A549 (cell line): ENCODE data around the gene EIF5. TPM values are rescaled to one million over a fixed set of nuclear protein-coding genes. Genes with fewer than 3 reads are reported as not detected.
A peak's percentile ranks its signal among the peaks of the same experiment; 100 is the strongest.

Experiments used
- ATAC-seq, 2 experiments: fragments of 200-7000 bp in 1 of 2; fragments of >200 bp in 1 of 2; cut with Nextera tagmentation in 1 of 2; cut with Tn5 transposase in 1 of 2; 3 replicates each; pipeline versions ENCODE4 v1.8.0 to v1.9.1; 2018 to 2020; ENCODE audit warnings: mild to moderate bottlenecking in 1 of 2, moderate library complexity in 1 of 2
- CTCF ChIA-PET: fragments of 300-600 bp; sonication (Branson Sonifier 250); formaldehyde crosslinking; extraction: SDS; loops from one replicate; lab custom pipeline; 2021; ENCODE audit warnings: antibody characterized with exemption, inconsistent platforms; lab: Yijun Ruan, JAX
- POLR2A ChIA-PET: fragments of 350-600 bp; formaldehyde crosslinking; extraction: SDS; loops from one replicate; lab custom pipeline; 2021; ENCODE audit warnings: antibody characterized with exemption, inconsistent platforms; lab: Yijun Ruan, JAX
- DNase-seq, 2 experiments: peaks; one replicate each; pipeline versions ENCODE4 v3.0.0 to v3.0.0-alpha.2; 2011 to 2016; ENCODE audit warnings: low read depth in 1 of 2, low spot score in 1 of 2
- FAIRE-seq: peaks from 2 replicates; lab custom pipeline; 2011; peaks lifted over from hg19 to GRCh38; lab: Jason Lieb, UNC
- H3K27ac ChIP-seq, 2 experiments: fragments of >200 bp; sonication (Bioruptor Twin); formaldehyde crosslinking; 3 replicates each; pipeline ENCODE4 v1.5.1; 2016 to 2017
- H3K4me1 ChIP-seq: fragments of >200 bp; sonication (Bioruptor Twin); formaldehyde crosslinking; 3 replicates; pipeline ENCODE4 v1.6.1; 2016
- H3K4me2 ChIP-seq: fragments of >200 bp; sonication (Bioruptor Twin); formaldehyde crosslinking; 3 replicates; pipeline ENCODE4 v1.6.1; 2016
- H3K4me3 ChIP-seq: fragments of >200 bp; sonication (Bioruptor Twin); formaldehyde crosslinking; 3 replicates; pipeline ENCODE4 v1.5.1; 2016
- H3K9me3 ChIP-seq: fragments of >200 bp; sonication (Bioruptor Twin); formaldehyde crosslinking; 3 replicates; pipeline ENCODE4 v1.6.1; 2016
- BCL3 ChIP-seq: fragments of >200 bp; sonication (Bioruptor Twin); formaldehyde crosslinking; IDR thresholded peaks from 3 replicates; pipeline ENCODE4 v1.6.1; 2016
- CHD2 ChIP-seq: fragments of 150-350 bp; IDR thresholded peaks from 2 replicates; pipeline ENCODE4 v1.6.1; 2014; ENCODE audit warnings: low read length; ENCODE audit not compliant: partially characterized antibody
- E2F6 ChIP-seq: IDR thresholded peaks from 2 replicates; pipeline ENCODE4 v1.6.1; 2012; ENCODE audit warnings: low read depth, borderline replicate concordance
- GATA3 ChIP-seq: IDR thresholded peaks from 2 replicates; pipeline ENCODE4 v1.6.1; 2012; ENCODE audit warnings: borderline replicate concordance
- JUN ChIP-seq, 2 experiments: fragments of >200 bp; sonication (Bioruptor Twin); formaldehyde crosslinking; IDR thresholded peaks; 2 replicates in 1 of 2; 3 replicates in 1 of 2; pipeline ENCODE4 v1.6.1; 2016 to 2017
- KDM1A ChIP-seq: fragments of 200-600 bp; sonication (generic); IDR thresholded peaks from 2 replicates; pipeline ENCODE4 v1.6.1; 2016; ENCODE audit warnings: low read depth, mild to moderate bottlenecking
- MAX ChIP-seq: IDR thresholded peaks from 2 replicates; pipeline ENCODE4 v1.6.1; 2012
- NR3C1 ChIP-seq: fragments of >200 bp; sonication (Bioruptor Twin); formaldehyde crosslinking; IDR thresholded peaks from 3 replicates; pipeline ENCODE4 v1.6.1; 2017
- PHF8 ChIP-seq: fragments of 200-600 bp; sonication (generic); IDR thresholded peaks from 2 replicates; pipeline ENCODE4 v1.6.1; 2016; ENCODE audit warnings: low read depth, mild to moderate bottlenecking, antibody characterized with exemption, moderate library complexity, borderline replicate concordance
- POLR2A ChIP-seq: IDR thresholded peaks from 2 replicates; pipeline ENCODE4 v1.6.1; 2012; ENCODE audit warnings: mild to moderate bottlenecking, low read length
- RAD21 ChIP-seq, 2 experiments: fragments of >200 bp in 1 of 2; sonication (Bioruptor Twin) in 1 of 2; formaldehyde crosslinking in 1 of 2; IDR thresholded peaks in 1 of 2; conservative IDR thresholded peaks in 1 of 2; 2 replicates in 1 of 2; 3 replicates in 1 of 2; pipeline ENCODE4 v1.6.1; 2012 to 2018; ENCODE audit warnings: inconsistent platforms in 1 of 2
- RCOR1 ChIP-seq: fragments of 150-350 bp; IDR thresholded peaks from 2 replicates; pipeline ENCODE4 v1.6.1; 2014; ENCODE audit warnings: antibody characterized with exemption, low read length, low read depth
- REST ChIP-seq: fragments of 200-600 bp; sonication (generic); IDR thresholded peaks from 2 replicates; pipeline ENCODE4 v1.6.1; 2016; ENCODE audit warnings: antibody characterized with exemption, mild to moderate bottlenecking, moderate library complexity
- RFX5 ChIP-seq: fragments of 450-650 bp; IDR thresholded peaks from 2 replicates; pipeline ENCODE4 v1.7.1; 2014; ENCODE audit warnings: antibody characterized with exemption, mild to moderate bottlenecking, moderate library complexity
- SMC3 ChIP-seq: fragments of >200 bp; sonication (Bioruptor Twin); formaldehyde crosslinking; IDR thresholded peaks from 3 replicates; pipeline ENCODE4 v1.6.1; 2018; ENCODE audit warnings: inconsistent platforms
- TP53 ChIP-seq: fragments of 250-450 bp; sonication (Bioruptor Pico); IDR thresholded peaks from 2 replicates; pipeline ENCODE4 v1.5.0; 2021; ENCODE audit warnings: mild to moderate bottlenecking, moderate library complexity
- USF2 ChIP-seq: fragments of 450-650 bp; IDR thresholded peaks from 2 replicates; pipeline ENCODE4 v1.6.1; 2014; ENCODE audit warnings: antibody characterized with exemption
- WGBS: methylation state at CpG from one replicate; pipeline ENCODE4 v1.1.6; 2017; ENCODE audit errors: missing lambda C conversion rate; 5-methylcytosine and 5-hydroxymethylcytosine counted together
- polyA minus RNA-seq: library from RNA; depleted of rRNA, polyadenylated mRNA; stranded (reverse); fragments of >200 nt; gene quantifications from 2 replicates; pipeline ENCODE4 v1.2.3, GENCODE V29; 2011; rRNA and poly(A)+ RNA removed
- polyA plus RNA-seq, 4 experiments: library from polyadenylated mRNA; depleted of rRNA in 3 of 4; stranded (reverse); fragments of >200 nt; fragmentation: RNase III in 1 of 4; extraction: RNeasy Plus Mini Kit Qiagen cat#74134 plus additional on column Dnase treatment in 1 of 4; gene quantifications; 2 replicates in 3 of 4; 3 replicates in 1 of 4; pipeline ENCODE4 v1.2.3, GENCODE V29; 2011 to 2017
- TF ChIP-seq, protein P1 (sequence below): IDR thresholded peaks from 2 replicates; pipeline ENCODE4 v1.6.1; 2012

The EIF5 gene
- polyA plus RNA-seq (2011; rRNA removed) (509 and 591 TPM in 2 replicates), polyA plus RNA-seq (2017; fragmentation: RNase III; extraction: RNeasy Plus Mini Kit Qiagen cat#74134 plus additional on column Dnase treatment) (276 to 288 TPM (median 281 TPM) in 3 replicates), polyA minus RNA-seq (204 and 274 TPM in 2 replicates)
- polyA plus RNA-seq (2012; cell fraction: cytosol; rRNA removed): 193 and 219 TPM in 2 replicates
- 137 and 145 TPM in 2 replicates for polyA plus RNA-seq (2012; cell fraction: nucleus; rRNA removed)

DNA sequence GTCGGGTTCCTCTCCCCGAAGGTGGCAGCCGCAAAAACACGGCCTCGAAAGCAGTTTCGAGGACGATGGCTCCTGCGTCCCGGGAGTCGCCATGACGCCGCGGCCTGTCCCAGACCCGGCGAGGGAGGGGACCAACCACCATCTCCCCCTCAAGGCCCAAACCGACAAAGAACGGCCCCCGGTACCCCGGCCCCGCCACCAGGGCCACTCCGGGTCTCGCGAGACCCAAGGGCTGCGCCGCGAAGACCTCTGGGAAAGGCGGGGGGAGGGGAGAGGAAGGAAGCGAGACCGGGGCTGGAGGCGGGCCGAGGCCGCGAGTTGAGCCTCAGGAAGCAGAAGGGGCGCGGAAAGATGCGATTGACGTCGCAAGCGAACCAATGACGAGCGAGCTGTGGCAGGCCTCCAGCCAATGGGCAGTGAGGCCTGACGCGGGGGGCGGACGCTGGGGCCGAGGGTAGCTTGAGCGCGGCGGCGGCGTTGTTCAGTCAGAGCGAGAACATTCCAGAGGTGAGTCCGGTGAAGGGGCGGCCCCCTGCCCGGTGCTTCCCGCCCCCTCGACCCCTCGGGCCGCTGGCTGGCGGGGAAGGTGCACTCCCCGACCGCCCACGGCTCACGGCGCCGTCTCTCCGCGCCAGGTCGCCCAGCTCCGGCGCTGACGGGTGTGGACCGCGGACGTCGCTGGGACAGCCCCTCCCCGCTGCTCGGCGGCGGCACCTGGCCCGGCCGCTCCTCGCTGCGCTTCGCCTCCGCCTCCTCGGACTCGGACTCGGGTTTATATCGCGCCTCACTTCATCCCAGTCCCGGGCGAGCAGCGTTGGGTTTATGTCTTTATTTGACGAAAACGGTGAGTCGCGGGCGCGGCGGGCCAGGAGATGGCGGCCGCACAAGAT lies at the start of gene EIF5:
TSS of gene EIF5 (plus strand) at position 484 of the 890 bp plus-strand sequence. CDS start 1,624 bp downstream, outside the sequence.
- WGBS: 2% methylated on average over 28 of the region's 103 CpGs
- H3K4me3 ChIP-seq: peak within 1 kb of the TSS; percentile 93
- ChIA-PET POLR2A (interaction anchor here (0.5 to 4.6 kb wide), 24 partner anchors 10 to 259 kb away, joined by 3 to 66 read pairs (median 4); partner anchors contain the start of gene MARK3), CTCF (interaction anchor here (0.6 to 1.6 kb wide), 4 partner anchors 44 to 382 kb away, joined by 3 to 6 read pairs (median 5); partner anchors contain the start of gene TNFAIP2)
- peak within 1 kb of the TSS; percentile 98 to 99 for H3K27ac ChIP-seq
- H3K9me3 ChIP-seq: no peaks in the 10 kb centered on the region
- H3K4me1 ChIP-seq: peaks cover 48% of the 10 kb centered on the region
- ATAC-seq (peak; percentile 94), DNase-seq (peak; percentile 86 to 99), FAIRE-seq (no peak)
- TF ChIP-seq RFX5 (0 out of 2 replicates have a peak, but pooled peaks have one; percentile 30), JUN (IDR thresholded peaks at IDR 0.05) (peak; percentile 92 to 98), TP53 (0 out of 2 replicates have a peak, but pooled peaks have one; percentile 56), E2F6 (peak; percentile 27), PHF8 (peak; percentile 95), CHD2 (peak; percentile 100), RAD21 (conservative IDR thresholded peaks at IDR 0.05 in 1 of 2, IDR thresholded peaks at IDR 0.05 in 1 of 2) (0 out of 5 replicates have a peak, but pooled peaks of 1 of the 2 experiments have one; percentile 11), BCL3 (peak; percentile 97), MAX (peak; percentile 76), GATA3 (peak; percentile 58), REST (peak; percentile 100), USF2 (no peak), SMC3 (no peak), POLR2A (peak; percentile 92), KDM1A (no peak), RCOR1 (no peak), NR3C1 (no peak)
- TF ChIP-seq, protein P1, sequence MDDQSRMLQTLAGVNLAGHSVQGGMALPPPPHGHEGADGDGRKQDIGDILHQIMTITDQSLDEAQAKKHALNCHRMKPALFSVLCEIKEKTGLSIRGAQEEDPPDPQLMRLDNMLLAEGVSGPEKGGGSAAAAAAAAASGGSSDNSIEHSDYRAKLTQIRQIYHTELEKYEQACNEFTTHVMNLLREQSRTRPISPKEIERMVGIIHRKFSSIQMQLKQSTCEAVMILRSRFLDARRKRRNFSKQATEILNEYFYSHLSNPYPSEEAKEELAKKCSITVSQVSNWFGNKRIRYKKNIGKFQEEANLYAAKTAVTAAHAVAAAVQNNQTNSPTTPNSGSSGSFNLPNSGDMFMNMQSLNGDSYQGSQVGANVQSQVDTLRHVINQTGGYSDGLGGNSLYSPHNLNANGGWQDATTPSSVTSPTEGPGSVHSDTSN: peak; percentile 91
- H3K4me2 ChIP-seq: peak within 1 kb of the TSS; percentile 89
